Hepatocyte (in vitro differentiated cells): ENCODE results near the gene MRPL52. TPM values are rescaled to one million over a fixed set of nuclear protein-coding genes. Genes with fewer than 3 reads are reported as not detected.

ENCODE experiments used
- DNase-seq: peaks from one replicate; pipeline ENCODE4 v3.0.0-alpha.2; 2016; ENCODE audit warnings: low spot score
- H2AFZ ChIP-seq: fragments of 200-600 bp; sonication (generic); 2 replicates; pipeline ENCODE4 v1.6.0; 2016; ENCODE audit warnings: antibody characterized with exemption, mild to moderate bottlenecking
- H3K27ac ChIP-seq: fragments of 200-600 bp; sonication (generic); 2 replicates; pipeline ENCODE4 v1.5.1; 2016; ENCODE audit warnings: mild to moderate bottlenecking
- H3K27me3 ChIP-seq: fragments of 200-600 bp; sonication (generic); 2 replicates; pipeline ENCODE4 v1.6.1; 2016
- H3K36me3 ChIP-seq: fragments of 200-600 bp; sonication (generic); replicated peaks from 2 replicates; pipeline ENCODE4 v1.5.1; 2016; ENCODE audit warnings: low read depth; ENCODE audit not compliant: insufficient read depth
- H3K4me1 ChIP-seq: fragments of 200-600 bp; sonication (generic); 2 replicates; pipeline ENCODE4 v1.5.1; 2016; ENCODE audit warnings: mild to moderate bottlenecking, moderate library complexity; ENCODE audit not compliant: insufficient read depth
- H3K4me2 ChIP-seq: fragments of 200-600 bp; sonication (generic); 2 replicates; pipeline ENCODE4 v1.6.0; 2016
- H3K4me3 ChIP-seq: fragments of 200-600 bp; sonication (generic); 2 replicates; pipeline ENCODE4 v1.5.1; 2016; ENCODE audit warnings: mild to moderate bottlenecking
- H3K79me2 ChIP-seq: fragments of 200-600 bp; sonication (generic); 2 replicates; pipeline ENCODE4 v1.6.0; 2017; ENCODE audit warnings: mild to moderate bottlenecking
- H3K9me2 ChIP-seq: fragments of 200-600 bp; sonication (generic); replicated peaks from 2 replicates; pipeline ENCODE4 v1.6.0; 2017; ENCODE audit warnings: mild to moderate bottlenecking; ENCODE audit not compliant: insufficient read depth
- H3K9me3 ChIP-seq: fragments of 200-600 bp; sonication (generic); 2 replicates; pipeline ENCODE4 v1.5.1; 2016; ENCODE audit warnings: low read depth, mild to moderate bottlenecking
- H4K20me1 ChIP-seq: fragments of 200-600 bp; sonication (generic); 2 replicates; pipeline ENCODE4 v1.6.0; 2016; ENCODE audit warnings: mild to moderate bottlenecking; ENCODE audit not compliant: insufficient read depth, poor library complexity, severe bottlenecking
- CTCF ChIP-seq: fragments of 200-600 bp; sonication (generic); IDR thresholded peaks from 2 replicates; pipeline ENCODE4 v1.5.1; 2016; ENCODE audit warnings: antibody characterized with exemption, mild to moderate bottlenecking; ENCODE audit not compliant: poor library complexity
- EZH2 ChIP-seq: fragments of 200-600 bp; sonication (generic); IDR thresholded peaks from 2 replicates; pipeline ENCODE4 v1.6.1; 2016; ENCODE audit warnings: antibody characterized with exemption, mild to moderate bottlenecking, borderline replicate concordance
- EZH2phosphoT487 ChIP-seq: fragments of 200-600 bp; sonication (generic); IDR thresholded peaks from one replicate; pipeline ENCODE4 v1.6.1; 2018; ENCODE audit warnings: antibody characterized with exemption, mild to moderate bottlenecking, low read depth, moderate library complexity; ENCODE audit not compliant: unreplicated experiment, severe bottlenecking
- WGBS: methylation state at CpG from one replicate; pipeline ENCODE4 v1.1.6; 2016; ENCODE audit warnings: low lambda C conversion rate; ENCODE audit errors: missing lambda C conversion rate; 5-methylcytosine and 5-hydroxymethylcytosine counted together
- polyA plus RNA-seq: library from polyadenylated mRNA; unstranded; fragments of >200 nt; fragmentation: Nextera tagmentation; extraction: Ambion mirVana; gene quantifications from 2 replicates; pipeline ENCODE4 v1.2.1, GENCODE V29; 2016
- total RNA-seq: library from RNA; depleted of rRNA; stranded (reverse); fragments of >200 nt; gene quantifications from 2 replicates; pipeline ENCODE4 v1.2.3, GENCODE V29; 2014

Gene MRPL52
- total and polyA plus RNA-seq, 2 experiments from 2014 or later, result 50.6 to 214 TPM

GRCh38 chr14:22877000-22877501 is 47.4 kb downstream of the MRPL52 start:
- Histone ChIP-seq H3K9me2 (no peaks in the 10 kb centered on the region), H4K20me1 (no peaks in the 10 kb centered on the region), H3K9me3 (no peaks in the 10 kb centered on the region), H3K4me3 (no peak overlapping the region), H3K27ac (no peak overlapping the region), H2AFZ (no peak overlapping the region), H3K79me2 (peaks cover 22% of the 10 kb centered on the region), H3K4me1 (peaks cover 8% of the 10 kb centered on the region), H3K27me3 (no peaks in the 10 kb centered on the region), H3K4me2 (no peak overlapping the region), H3K36me3 (no peaks in the 10 kb centered on the region)
- TF ChIP-seq EZH2, result no peak
- no peak for TF ChIP-seq CTCF
- no peak for TF ChIP-seq EZH2phosphoT487
- DNase-seq, result no peak
- 95% methylated on average over 19 of the region's 22 CpGs for WGBS

DNA sequence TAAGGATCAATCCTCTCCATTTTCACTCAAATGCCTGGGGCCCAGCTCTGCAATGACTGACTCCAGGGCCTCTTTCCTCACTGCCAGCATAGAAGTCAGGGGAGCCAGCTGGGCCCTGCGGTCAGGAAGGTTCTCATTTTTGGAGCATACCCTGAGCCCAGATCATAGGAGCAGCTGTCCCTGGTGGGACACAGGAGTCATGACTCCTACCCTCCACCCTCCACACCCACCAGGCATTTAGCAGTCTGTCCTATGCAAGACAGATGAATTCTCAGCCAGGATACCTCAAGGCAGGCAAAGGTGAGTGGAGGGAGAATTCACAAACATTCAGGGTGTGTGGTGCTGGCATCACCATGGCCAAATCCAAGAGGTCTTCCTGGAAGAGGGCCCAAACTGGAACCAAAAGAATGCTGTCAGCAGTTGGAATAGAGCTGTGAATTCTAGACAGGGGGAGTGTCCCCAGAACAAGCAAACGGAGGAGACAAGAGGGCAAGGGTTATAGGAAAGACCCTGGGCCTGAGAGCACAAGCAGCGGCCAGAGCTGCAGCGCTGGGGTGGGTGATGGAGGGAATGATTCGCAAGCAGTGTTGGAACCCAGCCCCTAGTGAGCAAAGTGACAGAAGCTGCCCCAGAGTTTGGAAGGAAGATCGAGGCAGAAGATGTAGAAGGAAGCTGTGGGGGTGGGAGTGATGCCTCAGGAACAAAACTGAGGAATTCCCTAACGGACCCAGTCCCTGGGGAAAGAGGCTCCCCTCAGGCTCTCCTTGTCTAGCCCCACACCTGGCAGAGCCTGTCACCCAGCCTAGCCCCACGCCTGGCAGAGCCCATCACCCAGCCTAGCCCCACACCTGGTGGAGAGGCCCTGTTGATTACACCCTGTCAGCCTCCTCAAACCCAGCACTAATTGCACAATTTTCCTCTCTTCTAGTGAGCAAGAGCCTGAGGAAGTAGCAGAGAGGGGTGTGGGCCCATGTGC is 48.9 kb downstream of the MRPL52 start:
- TF ChIP-seq CTCF, result no peak
- no peak for TF ChIP-seq EZH2
- no peak for TF ChIP-seq EZH2phosphoT487
- Histone ChIP-seq H2AFZ (no peak overlapping the region), H3K4me3 (no peak overlapping the region), H3K4me1 (peaks cover 13% of the 10 kb centered on the region), H3K27ac (no peak overlapping the region), H3K36me3 (no peaks in the 10 kb centered on the region), H4K20me1 (no peaks in the 10 kb centered on the region), H3K9me3 (no peaks in the 10 kb centered on the region), H3K4me2 (no peak overlapping the region), H3K79me2 (peaks cover 14% of the 10 kb centered on the region), H3K9me2 (no peaks in the 10 kb centered on the region), H3K27me3 (no peaks in the 10 kb centered on the region)
- WGBS, result 88% methylated on average over 8 of the region's 8 CpGs
- no peak for DNase-seq

GRCh38 chr14:22882064-22882463 is 52.4 kb downstream of the MRPL52 start:
- TF ChIP-seq EZH2phosphoT487 (no peak), CTCF (no peak), EZH2 (no peak)
- peaks cover 29% of the 10 kb centered on the region for H3K4me1 ChIP-seq

More at GRCh38 chr14:22882064-22882463, 52.4 kb downstream of the MRPL52 start:
- Histone ChIP-seq H3K9me2 (no peaks in the 10 kb centered on the region), H3K79me2 (no peaks in the 10 kb centered on the region), H3K9me3 (no peaks in the 10 kb centered on the region), H3K27me3 (no peaks in the 10 kb centered on the region), H3K4me3 (no peak overlapping the region), H3K4me2 (peak overlapping the region; percentile 80), H3K36me3 (no peaks in the 10 kb centered on the region), H3K27ac (peak overlapping the region; percentile 60), H2AFZ (no peak overlapping the region), H4K20me1 (no peaks in the 10 kb centered on the region)
- no peak for DNase-seq
- 59% methylated on average over 7 of the region's 7 CpGs for WGBS
